G401.6 (cell line): ENCODE data around the gene VAV1.
"Not testable (repeated sequence)": the region's sequence is repeated elsewhere in the genome, so short reads cannot be mapped to it uniquely, and the experiment has no call there.

Experiments used
- FAIRE-seq: peaks from 2 replicates; lab custom pipeline; 2012; peaks lifted over from hg19 to GRCh38; lab: Jason Lieb, UNC

Gene VAV1

DNA sequence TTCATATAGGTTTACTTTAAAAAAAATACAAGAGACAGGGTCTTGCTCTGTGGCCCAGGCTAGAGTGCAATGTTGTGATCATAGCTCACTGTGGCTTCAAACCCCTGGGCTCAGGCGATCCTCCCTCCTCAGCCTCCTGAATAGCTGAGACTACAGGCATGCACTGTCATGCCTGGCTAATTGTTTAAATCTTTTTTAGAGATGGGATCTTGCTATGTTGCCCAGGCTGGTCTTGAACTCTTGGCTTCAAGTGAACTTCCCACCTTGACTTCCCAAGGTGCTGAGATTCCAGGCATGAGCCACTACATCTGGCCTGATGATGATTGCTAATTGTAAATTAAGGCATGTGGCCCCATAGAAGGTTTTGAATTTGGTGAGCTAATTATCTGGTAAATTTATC lies 79.5 kb downstream of the VAV1 start:
- no peak for FAIRE-seq

DNA sequence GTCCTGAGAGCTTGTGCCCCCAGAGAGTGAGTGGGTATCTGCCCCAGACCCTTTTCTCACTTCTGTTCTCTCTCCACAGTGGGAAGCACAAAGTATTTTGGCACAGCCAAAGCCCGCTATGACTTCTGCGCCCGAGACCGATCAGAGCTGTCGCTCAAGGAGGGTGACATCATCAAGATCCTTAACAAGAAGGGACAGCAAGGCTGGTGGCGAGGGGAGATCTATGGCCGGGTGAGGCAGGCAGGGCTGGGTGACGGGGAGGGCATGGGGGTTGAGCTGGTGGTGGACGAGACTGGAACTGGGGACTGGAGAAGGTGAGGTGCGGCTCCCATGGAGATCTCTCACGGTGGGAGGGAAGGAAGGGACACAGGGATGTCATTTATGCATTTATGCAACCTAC lies 81.4 kb downstream of the VAV1 start:
- FAIRE-seq = no peak

DNA sequence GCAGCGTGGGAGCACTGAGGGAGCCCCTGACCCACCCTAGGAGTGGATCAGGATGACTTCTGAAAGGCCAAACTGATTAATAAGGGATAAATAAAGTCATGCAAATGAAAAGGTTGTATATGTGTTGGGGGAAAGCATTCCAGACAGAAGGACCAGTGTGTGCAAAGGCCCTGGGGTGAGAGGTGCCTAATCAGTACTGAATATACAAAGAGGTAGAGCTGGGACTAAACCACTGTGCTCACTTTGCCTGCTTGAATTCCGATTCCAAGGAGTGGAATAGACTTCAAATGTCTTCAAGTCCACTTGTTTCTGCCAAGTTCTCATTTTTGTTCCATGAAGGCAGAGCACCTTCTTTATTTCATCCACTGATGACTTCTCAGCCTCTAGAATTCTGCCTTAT lies 82.2 kb downstream of the VAV1 start:
- no peak for FAIRE-seq

DNA sequence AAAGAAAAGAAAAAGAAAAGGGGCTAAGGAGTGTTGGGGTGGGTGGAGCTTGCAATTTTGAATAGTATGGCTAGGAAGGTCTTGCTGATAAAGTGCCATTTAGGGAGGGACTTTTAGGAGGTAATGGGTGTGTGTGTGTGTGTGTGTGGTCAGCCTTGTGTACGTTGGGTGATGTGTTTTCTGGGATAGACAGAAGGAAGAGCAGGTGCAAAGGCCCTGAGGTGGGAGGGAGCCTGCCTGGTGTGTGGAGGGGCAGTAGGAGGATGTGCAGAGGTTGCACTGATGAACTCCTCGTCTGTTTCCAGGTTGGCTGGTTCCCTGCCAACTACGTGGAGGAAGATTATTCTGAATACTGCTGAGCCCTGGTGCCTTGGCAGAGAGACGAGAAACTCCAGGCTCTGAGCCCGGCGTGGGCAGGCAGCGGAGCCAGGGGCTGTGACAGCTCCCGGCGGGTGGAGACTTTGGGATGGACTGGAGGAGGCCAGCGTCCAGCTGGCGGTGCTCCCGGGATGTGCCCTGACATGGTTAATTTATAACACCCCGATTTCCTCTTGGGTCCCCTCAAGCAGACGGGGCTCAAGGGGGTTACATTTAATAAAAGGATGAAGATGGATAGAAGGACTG lies 84.4 kb downstream of the VAV1 start:
- FAIRE-seq = no peak

DNA sequence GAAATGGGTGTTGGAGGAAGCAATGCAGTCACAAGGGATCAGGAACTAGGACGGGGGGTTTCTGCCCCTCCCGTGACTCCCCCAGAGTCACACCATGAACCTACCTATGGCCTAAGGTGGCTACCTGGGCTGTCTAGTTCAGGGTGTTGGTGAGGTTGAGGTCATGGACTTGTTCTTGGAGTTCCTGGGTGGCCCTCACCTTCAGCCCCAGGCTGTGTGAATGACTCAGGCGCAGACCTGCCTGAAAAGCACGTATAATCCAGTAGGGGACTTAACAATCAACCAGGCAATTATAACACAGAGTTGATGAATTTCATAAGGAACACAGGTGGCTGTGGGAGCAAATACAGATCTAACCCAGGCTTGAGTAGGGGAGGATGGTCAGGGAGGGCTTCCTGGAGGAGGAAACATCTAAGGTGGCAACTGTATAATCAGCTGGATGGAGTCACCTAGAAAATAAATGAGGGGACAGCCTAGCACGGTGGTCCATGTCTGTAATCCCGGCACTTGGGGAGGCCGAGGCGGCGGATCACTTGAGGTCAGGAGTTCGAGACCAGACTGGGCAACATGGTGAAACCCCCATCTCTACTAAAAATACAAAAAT lies 89.3 kb downstream of the VAV1 start:
- FAIRE-seq = no peak

DNA sequence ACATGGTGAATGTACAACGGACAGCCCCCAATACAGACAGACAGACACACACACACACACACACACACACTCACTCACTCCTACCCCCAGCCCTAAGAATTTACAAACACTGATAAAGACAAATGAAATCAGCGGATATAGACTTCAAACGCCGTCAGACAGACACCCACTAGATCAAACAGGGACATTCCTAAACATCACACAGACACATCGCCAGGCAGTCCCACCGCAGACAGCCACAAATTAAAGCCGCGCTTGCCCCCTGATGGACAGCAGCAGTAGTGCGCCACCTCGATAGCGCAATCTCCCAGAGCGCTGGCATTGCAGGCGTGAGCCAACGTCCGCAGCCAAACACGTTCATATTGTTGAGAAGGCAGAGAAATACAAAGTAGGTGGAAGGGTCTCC lies 90.2 kb downstream of the VAV1 start:
- FAIRE-seq = peak; percentile 85

DNA sequence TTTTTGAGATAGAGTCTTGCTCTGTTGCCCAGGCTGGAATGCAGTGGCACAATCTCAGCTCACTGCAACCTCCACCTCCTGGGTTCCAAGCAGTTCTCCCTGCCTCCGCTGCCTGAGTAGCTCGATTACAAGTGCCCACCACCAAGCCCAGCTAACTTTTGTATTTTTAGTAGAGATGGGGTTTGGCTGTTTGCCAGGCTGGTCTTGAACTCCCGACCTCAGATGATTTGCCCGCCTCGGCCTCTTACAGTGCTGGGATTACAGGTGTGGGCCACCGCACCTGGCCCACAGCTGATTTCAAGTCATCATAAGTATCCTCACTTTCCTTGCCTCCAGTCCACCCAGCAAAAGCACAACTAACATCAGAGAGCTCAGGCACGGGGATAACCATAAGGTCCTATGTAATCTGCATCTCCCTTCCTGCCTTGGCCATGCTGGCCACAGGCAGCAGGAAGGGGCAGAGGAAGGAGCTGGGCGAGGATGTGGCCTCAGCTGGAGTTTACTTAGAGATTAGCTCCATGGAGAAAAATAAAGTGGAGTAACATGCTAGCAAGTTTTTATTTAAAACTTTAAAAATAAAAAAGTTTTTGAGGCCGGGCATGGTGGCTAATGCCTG lies 91.9 kb downstream of the VAV1 start:
- no peak for FAIRE-seq

- FAIRE-seq = no peak
These were observed 93.3 kb downstream of the VAV1 start for GRCh38 chr19:6865849-6866248.

DNA sequence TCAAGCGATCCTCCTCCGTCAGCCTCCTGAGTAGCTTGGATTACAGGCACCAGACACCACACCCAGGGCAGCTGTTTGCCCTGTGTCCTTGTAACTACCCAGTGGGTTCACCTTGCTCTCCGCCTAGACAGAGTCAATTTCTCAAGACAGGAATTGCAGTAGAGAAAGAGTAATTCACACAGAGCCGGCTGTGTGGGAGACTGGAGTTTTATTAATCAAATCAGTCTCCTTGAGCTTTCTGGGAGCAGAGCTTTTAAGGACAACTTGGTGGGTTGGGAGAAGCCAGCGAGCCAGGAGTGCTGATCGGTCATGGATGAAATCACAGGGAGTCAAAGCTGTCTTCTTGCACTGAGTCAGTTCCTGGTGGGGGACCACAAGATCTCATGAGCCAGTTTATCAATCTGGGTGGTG lies 94.2 kb downstream of the VAV1 start:
- FAIRE-seq = no peak

DNA sequence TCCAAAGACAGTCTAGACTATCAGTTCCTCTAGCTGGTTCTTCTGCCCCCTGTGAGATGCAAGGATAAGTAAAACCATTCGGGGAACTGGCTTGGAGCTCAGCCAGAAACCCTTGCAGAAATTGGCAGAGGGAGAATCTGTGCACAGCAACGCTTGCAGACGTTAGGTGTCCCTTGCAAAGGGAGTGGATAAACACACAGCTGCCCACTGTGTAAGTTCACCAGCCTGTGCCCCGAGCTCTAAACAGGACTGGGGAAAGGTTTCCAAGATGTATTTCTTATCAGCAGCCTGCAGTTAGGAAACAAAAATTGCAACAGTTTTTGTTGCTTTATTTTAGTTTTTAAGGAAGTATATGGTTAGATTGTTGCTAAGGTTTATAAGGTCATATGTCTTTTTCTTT lies 95.8 kb downstream of the VAV1 start:
- no peak for FAIRE-seq

DNA sequence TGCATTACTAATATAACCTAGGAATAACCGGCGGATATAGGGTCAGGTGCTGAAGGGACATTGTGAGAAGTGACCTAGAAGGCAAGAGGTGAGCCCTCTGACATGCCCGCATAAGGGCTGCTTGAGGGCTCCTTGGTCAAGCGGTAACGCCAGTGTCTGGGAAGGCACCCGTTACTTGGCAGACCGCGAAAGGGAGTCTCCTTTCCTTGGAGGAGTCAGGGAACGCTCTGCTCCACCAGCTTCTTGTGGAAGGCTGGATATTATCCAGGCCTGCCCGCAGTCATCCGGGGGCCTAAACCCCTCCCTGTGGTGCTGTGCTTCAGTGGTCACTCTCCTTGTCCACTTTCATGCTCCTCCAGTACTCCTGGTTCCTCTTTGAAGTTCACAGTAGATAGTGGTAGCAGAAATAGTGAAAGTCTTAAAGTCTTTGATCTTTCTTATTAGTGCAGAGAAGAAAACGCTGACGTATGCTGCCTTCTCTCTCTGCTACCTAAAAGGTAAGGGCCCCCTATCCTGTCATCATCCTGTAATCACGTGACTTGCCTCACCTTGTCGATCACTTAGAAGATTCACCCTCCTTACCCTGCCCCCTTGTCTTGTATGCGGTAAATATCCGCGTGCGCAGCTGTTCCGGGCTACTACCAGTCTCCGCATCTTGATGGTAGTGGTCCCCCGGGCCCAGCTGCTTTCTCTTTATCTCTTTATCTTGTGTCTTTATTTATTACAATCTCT lies 96.8 kb downstream of the VAV1 start:
- not testable (repeated sequence) for FAIRE-seq

DNA sequence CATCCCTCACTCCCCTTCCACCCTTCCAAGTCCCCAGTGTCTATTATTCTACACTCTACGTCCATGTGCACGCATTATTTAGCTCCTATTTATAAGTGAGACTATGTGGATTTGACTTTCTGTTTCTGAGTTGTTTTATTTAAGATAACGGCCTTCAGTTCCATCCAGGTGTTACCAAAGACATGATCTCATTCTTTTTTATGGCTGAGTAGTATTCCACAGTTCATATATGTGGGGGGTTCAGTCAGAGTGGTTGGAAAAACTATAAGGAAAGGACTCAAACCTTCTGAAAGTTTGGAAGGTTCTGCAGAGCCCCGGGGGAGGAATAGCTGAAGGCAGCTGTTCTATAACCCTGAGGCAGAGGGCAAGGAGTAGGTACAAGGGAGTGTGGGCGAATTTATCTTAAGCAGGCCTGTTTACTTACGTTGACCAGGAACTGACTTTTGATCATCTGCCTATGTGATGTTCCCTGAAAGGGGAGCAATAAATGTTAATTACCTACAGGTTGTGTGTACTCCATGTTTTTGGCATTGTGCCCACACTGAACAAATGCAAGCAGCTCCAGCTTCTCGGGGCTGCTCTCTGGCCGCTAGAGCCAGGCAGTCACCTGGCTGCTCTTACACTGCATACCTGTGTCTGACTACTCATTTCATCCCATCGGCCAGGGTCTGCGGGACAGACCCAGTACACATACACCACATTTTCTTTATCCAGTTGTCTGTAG lies 101.4 kb downstream of the VAV1 start:
- no peak for FAIRE-seq

DNA sequence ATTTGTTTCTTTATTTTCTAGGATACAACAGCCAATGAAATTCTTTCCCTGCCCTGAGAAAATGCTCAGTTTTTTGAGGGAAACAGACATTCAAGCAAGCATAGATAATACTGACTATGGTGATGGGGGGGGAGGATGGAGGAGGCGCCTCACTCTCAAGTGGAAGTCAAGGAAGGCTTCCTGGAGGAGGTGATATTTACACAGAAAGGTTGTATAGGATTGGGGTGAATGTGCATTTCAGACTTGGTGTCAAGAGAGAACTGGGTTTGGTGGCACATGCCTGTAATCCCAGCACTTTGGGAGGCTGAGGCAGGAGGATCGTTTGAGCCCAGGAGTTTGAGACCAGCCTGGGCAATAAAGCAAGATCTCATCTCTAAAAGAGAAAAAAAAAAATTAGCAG lies 102.7 kb downstream of the VAV1 start:
- FAIRE-seq = no peak

DNA sequence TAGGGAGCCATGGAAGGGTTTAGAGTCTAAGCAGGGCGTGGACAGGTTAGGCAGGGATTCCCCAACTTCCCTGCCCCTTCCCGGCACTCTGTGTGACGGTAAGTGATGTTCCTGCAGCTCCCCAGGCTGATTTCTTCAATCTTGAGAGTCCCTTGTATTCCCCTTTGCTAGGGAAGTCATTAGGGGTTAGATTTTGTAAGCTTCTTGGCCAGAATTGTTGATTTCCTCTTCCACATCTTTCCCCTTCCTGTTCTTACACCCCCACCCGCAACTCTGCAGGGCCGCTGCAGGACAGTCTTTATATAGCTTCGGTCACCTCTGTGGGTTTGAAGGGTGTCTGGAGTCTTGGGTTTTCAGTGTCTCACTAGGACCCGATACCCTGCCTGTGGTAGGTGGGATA lies 104.2 kb downstream of the VAV1 start:
- no peak for FAIRE-seq

DNA sequence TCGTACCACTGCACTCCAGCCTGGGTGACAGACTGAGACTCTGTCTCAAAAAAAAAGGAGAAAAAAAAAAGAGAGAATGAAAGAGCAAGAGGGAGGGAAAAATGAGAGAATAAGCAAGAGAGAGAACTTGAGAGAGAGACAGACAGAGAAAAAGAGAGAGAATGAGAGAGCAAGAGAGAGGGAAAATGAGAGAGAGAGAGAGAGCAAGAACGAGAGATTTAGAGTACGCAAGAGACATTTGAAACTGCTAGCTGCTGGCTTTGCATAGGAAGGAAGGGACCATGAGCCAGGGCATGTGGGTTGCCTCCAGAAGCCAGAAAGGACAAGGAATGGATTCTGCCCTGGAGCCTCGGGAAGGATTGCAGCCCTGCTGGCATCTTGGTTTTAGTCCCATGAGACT lies 105.3 kb downstream of the VAV1 start:
- FAIRE-seq = no peak

DNA sequence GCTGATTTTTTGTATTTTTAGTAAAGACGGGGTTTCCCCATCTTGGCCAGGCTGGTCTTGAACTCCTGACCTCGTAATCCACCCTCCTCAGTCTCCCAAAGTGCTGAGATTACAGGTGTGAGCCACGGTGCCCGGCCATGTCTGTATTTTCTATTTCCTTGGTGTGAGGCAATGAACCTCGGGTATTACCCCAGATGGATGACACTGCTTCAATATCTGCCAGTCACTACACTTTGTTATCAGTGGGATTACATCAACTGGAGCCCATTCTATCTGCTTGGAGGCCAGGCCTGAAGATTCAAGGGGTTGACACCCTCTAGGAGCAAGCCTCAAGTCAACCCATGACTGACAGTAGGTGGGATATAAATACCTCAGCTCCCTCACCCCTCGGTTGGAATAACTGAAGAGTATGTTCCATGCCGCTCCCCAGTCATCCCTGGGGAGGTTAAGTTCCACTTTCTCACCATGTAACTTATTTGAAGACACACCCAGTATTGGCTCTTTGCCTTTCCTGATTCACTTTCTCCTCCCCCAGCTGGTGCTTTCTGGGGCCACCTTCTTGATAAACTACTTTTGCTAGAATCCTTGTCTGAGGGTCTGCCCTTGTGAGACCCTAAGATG lies 113.9 kb downstream of the VAV1 start:
- FAIRE-seq = no peak

DNA sequence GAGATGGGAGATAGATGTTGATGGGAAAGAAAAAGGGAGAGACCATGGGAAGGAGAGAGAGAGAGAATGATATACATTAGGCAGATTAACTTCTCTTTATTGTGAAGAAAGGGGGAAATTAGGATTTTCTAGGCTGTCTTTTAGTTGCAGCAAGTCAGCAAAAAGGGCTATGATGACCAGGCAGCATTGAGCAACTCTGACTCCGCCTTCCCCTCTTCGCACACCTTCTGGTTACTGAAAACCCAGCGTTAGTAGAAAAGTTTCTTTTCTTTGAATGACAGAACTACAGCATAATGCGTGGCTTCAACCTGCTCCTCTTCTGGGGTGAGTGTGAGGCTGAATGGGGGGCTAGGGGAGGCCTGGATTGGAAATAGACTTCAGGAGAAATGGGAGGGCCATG lies 114.8 kb downstream of the VAV1 start, which contains the start of gene ADGRE1:
TSS of gene ADGRE1 (plus strand) at position 264 of the 400 bp plus-strand sequence. CDS start at position 294, 30 bp downstream.
- FAIRE-seq = no peak

DNA sequence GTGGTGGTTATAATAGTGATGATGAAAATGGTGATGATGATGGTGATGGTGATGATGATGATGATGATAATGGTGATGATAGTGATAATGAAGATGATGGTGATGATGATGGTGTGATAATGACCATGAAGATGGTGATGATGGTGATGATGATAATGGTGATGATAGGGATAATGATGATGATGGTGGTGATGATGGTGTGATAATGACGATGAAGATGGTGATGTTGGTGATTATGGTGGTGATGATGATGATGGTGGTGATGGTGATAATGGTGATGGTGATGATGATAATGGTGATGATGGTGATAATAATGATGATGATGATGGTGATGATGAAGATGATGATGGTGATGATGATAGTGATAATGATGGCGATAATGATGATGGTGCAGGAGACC lies 116.5 kb downstream of the VAV1 start:
- FAIRE-seq = no peak

DNA sequence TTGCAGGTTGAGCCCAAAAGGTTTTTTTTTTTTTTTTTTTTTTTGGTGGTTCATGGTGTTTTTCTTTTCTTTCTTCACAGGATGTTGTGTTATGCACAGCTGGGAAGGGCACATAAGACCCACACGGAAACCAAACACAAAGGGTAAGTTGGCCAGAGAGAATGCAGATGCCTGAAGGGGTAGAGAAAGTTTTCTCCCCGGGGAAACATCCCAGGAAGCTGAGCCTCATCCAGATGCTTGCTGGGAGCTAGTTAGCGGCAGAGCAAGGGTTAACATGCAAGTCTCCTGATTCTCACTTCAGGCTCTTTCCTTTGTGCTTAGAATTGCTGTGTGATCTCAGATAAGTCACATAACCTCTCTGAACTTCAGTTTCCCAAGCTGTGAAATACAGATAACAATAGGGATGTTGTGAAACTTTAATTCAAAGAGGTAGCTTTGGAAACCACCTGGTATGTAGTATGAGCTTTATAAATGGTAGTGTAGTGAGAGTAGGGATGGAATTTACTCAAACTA lies 117.9 kb downstream of the VAV1 start:
- FAIRE-seq = no peak

DNA sequence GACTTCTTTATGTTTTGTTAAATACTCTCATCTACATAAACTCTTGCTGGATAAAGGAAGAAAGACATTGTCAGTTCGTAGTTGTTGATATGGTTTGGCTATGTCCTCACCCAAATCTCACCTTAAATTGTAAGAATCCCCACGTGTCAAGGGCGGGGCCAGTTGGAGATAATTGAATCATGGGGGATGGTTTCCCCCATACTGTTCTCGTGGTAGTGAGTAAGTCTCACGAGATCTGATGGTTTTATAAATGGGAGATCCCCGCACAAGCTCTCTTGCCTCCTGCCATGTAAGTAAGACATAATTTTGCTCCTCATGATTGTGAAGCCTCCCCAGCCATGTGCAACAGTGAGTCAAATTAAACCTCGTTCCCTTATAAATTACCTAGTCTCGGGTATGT lies 118.4 kb downstream of the VAV1 start:
- FAIRE-seq = no peak

- FAIRE-seq = no peak
These were observed 119.4 kb downstream of the VAV1 start for GRCh38 chr19:6891761-6892385.
